Frontal cortex (tissue), 4 donors: ENCODE measurements around the gene DKK2. TPM values are rescaled to one million over a fixed set of nuclear protein-coding genes. Genes with fewer than 3 reads are reported as not detected.

ENCODE experiments used
- DNase-seq, 2 donors: peaks; one replicate each; pipeline ENCODE4 v3.0.0; 2012; ENCODE audit warnings: low spot score in 2 of 2
- FAIRE-seq: peaks from 2 replicates; lab custom pipeline; 2012; peaks lifted over from hg19 to GRCh38; lab: Jason Lieb, UNC
- total RNA-seq: library from RNA; depleted of rRNA; stranded (reverse); fragments of >200 nt; gene quantifications from one replicate; pipeline ENCODE4 v1.2.3, GENCODE V29; 2014
- donor health status: control.
- donor health status: control.
- donor health status: control.

Gene DKK2
- total RNA-seq = 2.9 TPM

GRCh38 chr4:107035819-107036583 lies at the start of gene DKK2:
Gene DKK2 (minus strand): TSS chr4:107036313. CDS start chr4:107035591, 722 bp downstream.
- FAIRE-seq = no peak
- peak in 1 of 2 donors; percentile 13 for DNase-seq

GRCh38 chr4:107077192-107077591 lies 41.1 kb upstream of the DKK2 start:
- FAIRE-seq = no peak
- DNase-seq = no peak

GRCh38 chr4:107072836-107073736 lies 37.0 kb upstream of the DKK2 start:
- DNase-seq = no peak
- no peak for FAIRE-seq

GRCh38 chr4:107071108-107071507 lies 35.0 kb upstream of the DKK2 start:
- FAIRE-seq (no peak), DNase-seq (no peak)

- FAIRE-seq (no peak), DNase-seq (peak in 1 of 2 donors; percentile 5)
These were observed 32.9 kb upstream of the DKK2 start for GRCh38 chr4:107069049-107069448.

GRCh38 chr4:107068116-107068515 lies 32.0 kb upstream of the DKK2 start:
- FAIRE-seq (no peak), DNase-seq (no peak)

- FAIRE-seq (no peak), DNase-seq (no peak)
These were observed 30.5 kb upstream of the DKK2 start for GRCh38 chr4:107066621-107067020.

- DNase-seq = no peak
- no peak for FAIRE-seq
These were observed 29.1 kb upstream of the DKK2 start for GRCh38 chr4:107065201-107065600.

GRCh38 chr4:107060388-107060787 lies 24.3 kb upstream of the DKK2 start:
- DNase-seq (no peak), FAIRE-seq (no peak)

- DNase-seq (no peak), FAIRE-seq (no peak)
These were observed 22.7 kb upstream of the DKK2 start for GRCh38 chr4:107058828-107059227.

- no peak for FAIRE-seq
- DNase-seq = no peak
These were observed 14.5 kb upstream of the DKK2 start for GRCh38 chr4:107050525-107051135.

- peak; percentile 37 for FAIRE-seq
- no peak for DNase-seq
These were observed 10.1 kb upstream of the DKK2 start for GRCh38 chr4:107046261-107046660.

GRCh38 chr4:107044170-107044569 lies 8.1 kb upstream of the DKK2 start:
- peak; percentile 19 for FAIRE-seq
- no peak for DNase-seq

GRCh38 chr4:107037199-107037584 lies 1.1 kb upstream of the DKK2 start:
- DNase-seq = peak in 1 of 2 donors; percentile 27
- no peak for FAIRE-seq

GRCh38 chr4:107036584-107037198 lies 578 bp upstream of the DKK2 start:
- FAIRE-seq = no peak
- no peak for DNase-seq

- DNase-seq = peak in 1 of 2 donors; percentile 17
- FAIRE-seq = no peak
These were observed 906 bp downstream of the DKK2 start for GRCh38 chr4:107034996-107035818.

GRCh38 chr4:107034091-107034995 lies 1.8 kb downstream of the DKK2 start:
- DNase-seq = peak in 1 of 2 donors; percentile 21
- FAIRE-seq = no peak

GRCh38 chr4:107027379-107027778 lies 8.7 kb downstream of the DKK2 start:
- FAIRE-seq (no peak), DNase-seq (no peak)
